CD4-positive, alpha-beta T cell (primary cell): ENCODE results near the gene NAA15. TPM values are rescaled to one million over a fixed set of nuclear protein-coding genes. Genes with fewer than 3 reads are reported as not detected.
"Not testable (repeated sequence)": the region's sequence is repeated elsewhere in the genome, so short reads cannot be mapped to it uniquely, and the experiment has no call there.

Experiments
- ATAC-seq: fragments of 200-7000 bp; cut with Tn5 transposase; one replicate; pipeline ENCODE4 v1.10.0; 2022; ENCODE audit warnings: mild to moderate bottlenecking; ENCODE audit not compliant: poor library complexity
- CTCF ChIA-PET: fragments of 350-600 bp; sonication (Branson Sonifier 250); formaldehyde crosslinking; loops from one replicate; lab custom pipeline; 2021; ENCODE audit warnings: antibody characterized with exemption, inconsistent platforms; lab: Charles Lee
- POLR2A ChIA-PET: fragments of 350-600 bp; sonication (Branson Sonifier 250); formaldehyde crosslinking; loops from one replicate; lab custom pipeline; 2021; ENCODE audit warnings: antibody characterized with exemption, inconsistent platforms; lab: Charles Lee
- DNase-seq, 14 experiments: peaks; one replicate each; pipeline ENCODE4 v3.0.0-alpha.2; 2013 to 2020; ENCODE audit warnings: mixed read lengths in 2 of 14
- H3K27ac ChIP-seq, 2 donors: one replicate each; pipeline versions ENCODE4 v1.5.1 to v1.7.0; 2013; ENCODE audit warnings: low read length in 2 of 2, low read depth in 1 of 2, mild to moderate bottlenecking in 1 of 2
- H3K27me3 ChIP-seq, 2 experiments: 1 replicate in 1 of 2; 2 replicates in 1 of 2; pipeline versions ENCODE4 v1.6.1 to v1.7.0; 2013; ENCODE audit warnings: low read length in 2 of 2, control low read depth in 1 of 2, mild to moderate bottlenecking in 1 of 2, moderate library complexity in 1 of 2; ENCODE audit not compliant: insufficient read depth in 2 of 2, control insufficient read depth in 1 of 2
- H3K36me3 ChIP-seq: one replicate; pipeline ENCODE4 v1.6.1; 2013; ENCODE audit warnings: low read length, control low read depth; ENCODE audit not compliant: insufficient read depth
- H3K4me1 ChIP-seq: one replicate; pipeline ENCODE4 v1.6.1; 2013; ENCODE audit warnings: low read length, control low read depth; ENCODE audit not compliant: insufficient read depth
- H3K4me3 ChIP-seq: one replicate; pipeline ENCODE4 v1.5.1; 2013; ENCODE audit warnings: mild to moderate bottlenecking, low read length, moderate library complexity
- H3K9me3 ChIP-seq, 2 experiments: 1 replicate in 1 of 2; 2 replicates in 1 of 2; pipeline versions ENCODE4 v1.6.1 to v1.7.0; 2013; ENCODE audit warnings: low read length in 2 of 2, mild to moderate bottlenecking in 2 of 2, control low read depth in 1 of 2, moderate library complexity in 1 of 2; ENCODE audit not compliant: control insufficient read depth in 1 of 2, insufficient read depth in 1 of 2
- H3K27ac Mint-ChIP-seq: one replicate; pipeline ENCODE4 v1.8.0; 2020; ENCODE audit warnings: mixed read lengths
- H3K27me3 Mint-ChIP-seq: one replicate; pipeline ENCODE4 v1.8.0; 2021; ENCODE audit warnings: mixed read lengths
- H3K36me3 Mint-ChIP-seq: one replicate; pipeline ENCODE4 v1.8.0; 2021; ENCODE audit warnings: low read depth, mixed read lengths
- H3K4me1 Mint-ChIP-seq: one replicate; pipeline ENCODE4 v1.8.0; 2021; ENCODE audit warnings: low read depth, mixed read lengths
- H3K4me3 Mint-ChIP-seq: one replicate; pipeline ENCODE4 v1.8.0; 2020; ENCODE audit warnings: mild to moderate bottlenecking, mixed read lengths
- H3K9me3 Mint-ChIP-seq: one replicate; pipeline ENCODE4 v1.8.0; 2020; ENCODE audit warnings: mixed read lengths
- CTCF ChIP-seq: fragments of 200-600 bp; IDR thresholded peaks from one replicate; pipeline ENCODE4 v1.8.0; 2022; ENCODE audit warnings: antibody characterized with exemption, mild to moderate bottlenecking
- intact Hi-C, 2 experiments: fragments of 100-400 bp; cut with DNase I in 1 of 2; cut with micrococcal nuclease in 1 of 2; formaldehyde crosslinking; loops; one replicate each; pipeline versions ENCODE4 v1.15.1 to v1.9.0; 2023 to 2025; cut with DNase I, micrococcal nuclease
- total RNA-seq, 174 experiments: library from RNA in 2 of 174; stranded (reverse) in 2 of 174; gene quantifications; one replicate each; pipeline ENCODE4 v1.2.3 and lab custom pipeline; 2021 to 2026

The NAA15 gene
- total RNA-seq, 2 experiments from 2014 or later, result 54.2 to 57.1 TPM

- peaks cover 74% of the 10 kb centered on the region for H3K4me1 Mint-ChIP-seq
- H3K4me3 Mint-ChIP-seq, result no peak overlapping the region
- no peaks in the 10 kb centered on the region for H3K9me3 Mint-ChIP-seq
- Histone ChIP-seq H3K4me3 (no peak overlapping the region), H3K27me3 (no peaks in the 10 kb centered on the region), H3K27ac (no peak overlapping the region), H3K36me3 (peaks cover 17% of the 10 kb centered on the region), H3K9me3 (no peaks in the 10 kb centered on the region), H3K4me1 (peaks cover 23% of the 10 kb centered on the region)
- CTCF ChIA-PET, result no interaction called here
- TF ChIP-seq CTCF, result no peak
- intact Hi-C loops, result loop anchor here in 1 of 2 experiments (5.0 to 10.0 kb wide), 4 partner anchors 93 to 916 kb away; partner anchors contain the start of genes MAML3 and SCOC
- H3K27ac Mint-ChIP-seq, result no peak overlapping the region
- ATAC-seq, result no peak
- no peaks in the 10 kb centered on the region for H3K27me3 Mint-ChIP-seq
- DNase-seq, result no peak
- peaks cover 49% of the 10 kb centered on the region for H3K36me3 Mint-ChIP-seq
- POLR2A ChIA-PET, result no interaction called here
These were observed 157.7 kb downstream of the NAA15 start for GRCh38 chr4:139458999-139459398.

- Histone ChIP-seq H3K27ac (no peak overlapping the region), H3K36me3 (peaks cover 17% of the 10 kb centered on the region), H3K4me3 (no peak overlapping the region), H3K27me3 (no peaks in the 10 kb centered on the region), H3K9me3 (no peaks in the 10 kb centered on the region), H3K4me1 (peaks cover 11% of the 10 kb centered on the region)
- Mint-ChIP-seq H3K4me3 (no peak overlapping the region), H3K36me3 (peaks cover 48% of the 10 kb centered on the region), H3K4me1 (peaks cover 58% of the 10 kb centered on the region), H3K27me3 (no peaks in the 10 kb centered on the region), H3K9me3 (no peaks in the 10 kb centered on the region), H3K27ac (no peak overlapping the region)
- ChIA-PET CTCF (no interaction called here), POLR2A (no interaction called here)
- intact Hi-C loops, result no loop called here
- no peak for TF ChIP-seq CTCF
- no peak for DNase-seq
- ATAC-seq, result no peak
These were observed 159.3 kb downstream of the NAA15 start for GRCh38 chr4:139460565-139460964.

- no peak for DNase-seq
These were observed 159.8 kb downstream of the NAA15 start for GRCh38 chr4:139461022-139461628.

GRCh38 chr4:139464512-139464911 is 163.2 kb downstream of the NAA15 start:
- Mint-ChIP-seq H3K36me3 (peaks cover 62% of the 10 kb centered on the region), H3K4me1 (peaks cover 25% of the 10 kb centered on the region)
- ATAC-seq, H3K27ac Mint-ChIP-seq, POLR2A ChIA-PET, H3K27ac ChIP-seq, H3K9me3 Mint-ChIP-seq, DNase-seq, H3K27me3 Mint-ChIP-seq, CTCF ChIA-PET, H3K4me3 Mint-ChIP-seq, H3K4me1 ChIP-seq, H3K4me3 ChIP-seq, H3K9me3 ChIP-seq, H3K27me3 ChIP-seq, intact Hi-C loops: not testable (repeated sequence)
- H3K36me3 ChIP-seq, result peaks cover 14% of the 10 kb centered on the region

More at GRCh38 chr4:139461022-139461628, 159.8 kb downstream of the NAA15 start:
- no peaks in the 10 kb centered on the region for H3K9me3 Mint-ChIP-seq
- no peak overlapping the region for H3K4me3 Mint-ChIP-seq
- POLR2A ChIA-PET, result no interaction called here
- intact Hi-C loops, result no loop called here
- CTCF ChIA-PET, result no interaction called here
- Histone ChIP-seq H3K4me1 (peaks cover 5% of the 10 kb centered on the region), H3K9me3 (no peaks in the 10 kb centered on the region), H3K27ac (no peak overlapping the region), H3K4me3 (no peak overlapping the region), H3K27me3 (no peaks in the 10 kb centered on the region), H3K36me3 (peaks cover 17% of the 10 kb centered on the region)
- peaks cover 48% of the 10 kb centered on the region for H3K36me3 Mint-ChIP-seq
- H3K27ac Mint-ChIP-seq, result no peak overlapping the region
- no peak for ATAC-seq
- no peaks in the 10 kb centered on the region for H3K27me3 Mint-ChIP-seq
- peaks cover 52% of the 10 kb centered on the region for H3K4me1 Mint-ChIP-seq
- no peak for TF ChIP-seq CTCF
